Lung microvascular endothelial cell (primary cell): ENCODE results near the gene DAP. TPM values are rescaled to one million over a fixed set of nuclear protein-coding genes. Genes with fewer than 3 reads are reported as not detected.
A peak's percentile ranks its signal among the peaks of the same experiment; 100 is the strongest.
"Not testable (repeated sequence)": the region's sequence is repeated elsewhere in the genome, so short reads cannot be mapped to it uniquely, and the experiment has no call there.

Experiments
- DNase-seq, 2 donors: peaks; one replicate each; pipeline versions ENCODE4 v3.0.0 to v3.0.0-alpha.2; 2010; ENCODE audit warnings: low read depth in 2 of 2
- total RNA-seq: library from RNA; depleted of rRNA; stranded (reverse); fragments of >200 nt; gene quantifications from 2 replicates; pipeline ENCODE4 v1.2.1, GENCODE V29; 2014

The DAP gene
- total RNA-seq, 1 donor from 2014 or later, result 16.1 TPM

DNA sequence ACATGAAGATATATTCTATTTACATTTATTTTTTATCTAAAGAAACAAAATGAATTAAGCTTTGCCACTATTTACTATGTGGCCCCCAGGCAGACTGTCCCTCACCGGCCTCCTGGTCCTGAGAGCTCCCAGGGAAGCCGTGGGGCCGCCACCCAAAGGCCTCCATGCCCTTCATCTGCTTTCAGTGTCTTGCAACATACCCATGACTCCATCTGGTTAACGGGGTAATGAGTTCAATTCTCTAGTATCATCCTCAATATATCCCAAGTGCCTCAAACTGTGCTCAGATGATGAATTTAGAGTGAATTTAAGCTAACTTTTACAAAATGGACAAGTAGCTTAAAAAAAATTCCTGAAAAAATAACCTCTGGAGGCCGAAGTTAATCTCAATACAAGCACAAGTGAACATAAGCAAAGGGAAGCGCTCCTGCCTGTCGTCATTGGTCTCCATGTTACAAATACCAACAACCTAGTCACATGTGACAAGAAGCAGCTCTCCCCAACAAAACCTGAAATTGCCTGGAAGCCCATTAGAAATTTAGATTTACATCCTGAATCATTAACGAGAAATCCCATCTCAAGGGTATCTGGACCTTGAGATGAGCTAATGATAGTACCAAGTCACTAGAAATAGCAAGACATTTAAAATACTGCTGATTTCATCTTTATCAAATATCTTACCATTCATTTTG is 26.1 kb downstream of the DAP start:
- DNase-seq, result no peak

DNA sequence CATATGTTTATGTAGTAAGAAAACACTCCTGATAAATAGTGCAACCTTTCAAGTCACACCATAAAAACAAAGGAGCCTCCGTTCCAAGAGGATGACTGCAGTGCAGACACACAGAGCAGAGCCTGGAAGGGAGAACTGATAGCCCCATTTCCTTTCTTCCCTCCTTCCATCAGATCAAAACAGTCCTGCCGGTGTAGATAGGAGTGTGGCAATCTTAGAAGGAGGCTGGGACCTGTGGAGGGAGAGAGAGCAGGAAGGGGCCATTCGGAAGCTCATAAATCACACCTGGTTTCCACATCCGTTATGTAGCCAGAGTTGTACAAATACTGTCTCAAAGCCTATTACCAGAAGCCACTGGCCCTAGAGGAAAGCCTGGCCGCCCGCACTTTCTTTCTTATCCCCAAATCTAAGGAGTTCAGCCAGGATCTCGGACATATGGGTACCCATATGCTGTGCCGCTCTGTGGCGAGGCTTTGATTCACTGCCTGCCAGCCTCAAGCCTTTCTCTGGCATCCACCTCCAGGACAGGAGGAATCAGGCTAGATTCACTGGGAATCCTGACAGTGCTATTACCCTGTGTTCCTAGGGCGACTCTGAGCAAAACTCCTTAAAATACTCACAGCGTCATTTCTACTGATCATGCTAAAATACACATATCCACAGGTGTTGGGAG is 26.9 kb downstream of the DAP start:
- peak in 1 of 2 donors; percentile 57 for DNase-seq

DNA sequence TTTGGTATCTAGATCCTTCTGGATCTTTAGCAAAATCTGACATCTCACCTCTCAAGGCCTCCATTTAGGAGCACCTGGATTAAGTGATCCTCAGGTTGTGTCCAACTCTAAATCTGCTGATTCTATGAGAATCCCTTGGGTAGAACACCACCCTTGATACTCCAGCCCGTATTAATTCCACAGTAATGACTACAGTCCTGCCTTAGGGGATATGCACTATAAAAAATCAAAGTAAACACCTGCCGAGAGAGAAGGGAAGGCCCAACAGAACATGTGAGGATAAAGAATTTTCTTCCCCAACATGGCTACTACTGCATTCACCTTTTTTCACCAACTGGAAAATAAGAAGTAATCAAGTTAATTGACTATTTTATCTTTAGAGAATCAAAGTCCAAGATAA is 27.6 kb downstream of the DAP start:
- DNase-seq, result no peak

GRCh38 chr5:10731913-10732312 is 29.1 kb downstream of the DAP start:
- DNase-seq, result no peak

GRCh38 chr5:10730043-10730351 is 31.0 kb downstream of the DAP start:
- no peak for DNase-seq

DNA sequence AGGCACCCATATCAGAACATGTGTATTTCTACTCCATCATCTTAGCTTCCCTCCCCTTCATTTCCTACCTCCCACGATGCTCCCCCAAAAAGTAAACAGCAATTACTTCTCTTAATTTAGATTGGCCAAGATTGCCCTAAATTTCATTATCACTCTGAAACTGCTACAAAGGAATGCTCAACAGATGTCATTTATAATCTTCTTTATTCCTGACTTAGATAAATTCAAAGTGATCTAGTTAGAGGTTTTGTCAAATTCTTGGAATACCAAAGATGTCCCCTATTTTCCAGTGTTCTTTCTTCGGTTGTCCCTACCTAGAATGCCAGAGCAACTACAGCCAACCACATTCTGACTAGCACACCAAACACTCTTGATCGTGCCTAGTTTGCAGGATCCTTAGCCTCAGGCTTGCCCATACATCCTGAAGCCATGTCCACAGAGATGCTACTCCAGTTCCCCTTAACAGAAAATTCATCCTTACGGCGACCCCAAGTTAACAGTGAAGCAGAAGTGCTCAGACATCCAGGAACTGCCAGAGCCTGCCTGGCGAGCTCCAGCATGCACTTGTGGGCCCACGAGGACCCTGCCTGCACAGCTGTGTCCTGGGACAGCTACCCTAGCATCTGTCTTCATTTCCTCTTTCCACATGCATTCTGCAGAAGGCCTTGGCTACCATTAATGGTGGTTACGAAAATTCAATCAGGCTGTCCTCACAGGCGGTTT is 31.6 kb downstream of the DAP start:
- no peak for DNase-seq

DNA sequence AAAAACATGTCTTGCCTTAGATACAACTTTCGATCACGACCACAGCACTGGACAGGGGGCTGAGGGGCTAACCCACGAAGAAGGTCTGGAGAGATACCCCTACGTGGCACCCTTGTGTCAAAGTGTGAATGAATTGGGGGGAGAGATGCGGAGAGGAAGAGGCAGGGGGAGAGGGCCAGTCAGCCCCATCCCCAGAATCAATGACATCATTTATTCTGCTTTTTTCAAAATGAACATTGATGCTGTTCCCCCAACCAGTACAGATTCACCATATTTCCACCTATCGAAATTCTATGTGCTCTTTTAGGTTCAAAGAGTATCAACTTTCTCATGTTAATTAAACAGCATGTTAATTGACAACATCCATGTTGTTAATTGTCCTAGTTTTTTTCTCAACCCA is 32.4 kb downstream of the DAP start:
- no peak for DNase-seq

GRCh38 chr5:10727861-10728260 is 33.2 kb downstream of the DAP start:
- DNase-seq, result no peak

- peak; percentile 20 to 79 for DNase-seq
Observed at GRCh38 chr5:10726913-10727517, 34.0 kb downstream of the DAP start.

GRCh38 chr5:10726179-10726912 is 34.7 kb downstream of the DAP start:
- peak; percentile 54 for DNase-seq

DNA sequence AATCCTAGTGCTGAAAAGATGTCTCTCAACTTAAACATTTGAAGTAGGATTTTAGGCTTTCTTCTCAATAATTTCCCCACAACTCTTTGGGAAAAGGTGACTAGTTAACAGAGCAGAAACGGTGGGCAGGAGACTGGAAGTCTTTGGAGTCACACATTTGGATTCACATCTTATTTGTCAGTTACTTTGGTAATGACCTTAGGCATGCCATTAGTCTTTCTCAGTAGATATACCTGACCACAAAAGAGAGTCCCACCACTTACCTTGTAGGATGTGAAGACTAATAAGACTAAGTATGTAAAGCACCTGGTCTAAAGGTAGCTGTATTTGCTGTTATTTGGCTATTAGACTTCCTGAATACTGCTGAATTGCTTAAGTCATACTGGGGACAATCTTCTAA is 35.4 kb downstream of the DAP start:
- DNase-seq, result no peak

- DNase-seq, result peak; percentile 92 to 95
Observed at GRCh38 chr5:10724781-10725507, 36.1 kb downstream of the DAP start.

GRCh38 chr5:10723514-10723913 is 37.5 kb downstream of the DAP start:
- DNase-seq, result no peak

DNA sequence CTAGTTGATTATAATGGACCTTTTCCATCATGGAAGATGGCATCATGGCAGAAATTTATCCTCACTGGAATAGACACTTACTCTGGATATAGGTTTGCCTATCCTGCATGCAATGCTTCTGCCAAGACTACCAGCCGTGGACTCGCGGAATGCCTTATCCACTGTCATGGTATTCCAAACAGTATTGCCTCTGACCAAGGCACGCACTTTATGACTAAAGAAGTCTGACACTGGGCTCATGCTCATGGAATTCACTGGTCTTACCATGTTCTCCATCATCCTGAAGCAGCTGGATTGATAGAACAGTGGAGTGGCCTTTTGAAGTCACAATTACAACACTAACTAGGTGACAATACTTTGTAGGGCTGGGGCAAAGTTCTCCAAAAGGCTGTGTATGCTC is 40.3 kb downstream of the DAP start:
- DNase-seq, result not testable (repeated sequence)

- peak in 1 of 2 donors; percentile 93 for DNase-seq
Observed at GRCh38 chr5:10719965-10720364, 41.1 kb downstream of the DAP start.

DNA sequence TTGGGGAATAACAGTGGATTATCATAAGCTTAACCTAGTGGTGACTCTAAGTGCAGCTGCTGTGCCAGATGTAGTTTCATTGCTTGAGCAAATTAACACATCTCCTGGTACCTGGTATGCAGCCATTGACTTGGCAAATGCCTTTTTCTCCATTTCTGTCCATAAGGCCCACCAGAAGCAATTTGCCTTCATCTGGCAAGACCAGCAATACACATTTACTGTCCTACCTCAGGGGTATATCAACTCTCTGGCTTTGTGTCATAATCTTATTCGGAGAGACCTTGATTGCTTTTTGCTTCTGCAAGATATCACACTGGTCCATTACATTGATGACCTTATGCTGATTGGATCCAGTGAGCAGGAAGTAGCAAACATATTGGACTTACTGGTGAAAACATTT is 42.4 kb downstream of the DAP start:
- not testable (repeated sequence) for DNase-seq

DNA sequence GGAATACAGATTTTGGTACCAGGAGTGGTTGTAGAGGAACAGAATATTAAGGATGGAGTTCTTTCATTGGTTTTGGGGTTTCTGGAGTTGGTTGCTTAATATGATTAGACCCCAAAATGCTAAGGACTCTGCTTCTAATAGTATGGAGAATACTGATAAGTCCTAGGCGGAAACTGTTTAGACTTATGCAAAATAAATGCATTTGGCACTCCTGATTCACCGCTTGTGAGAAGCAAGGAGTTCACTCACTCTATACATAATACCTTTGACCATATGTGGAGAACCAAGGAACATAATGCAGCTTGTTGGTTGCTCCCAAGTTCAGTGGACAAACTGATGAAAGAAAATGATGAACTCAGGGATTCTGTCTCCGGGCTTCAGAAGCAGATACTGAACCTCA is 44.2 kb downstream of the DAP start:
- DNase-seq, result not testable (repeated sequence)

GRCh38 chr5:10715605-10716290 is 45.3 kb downstream of the DAP start:
- no peak for DNase-seq

DNA sequence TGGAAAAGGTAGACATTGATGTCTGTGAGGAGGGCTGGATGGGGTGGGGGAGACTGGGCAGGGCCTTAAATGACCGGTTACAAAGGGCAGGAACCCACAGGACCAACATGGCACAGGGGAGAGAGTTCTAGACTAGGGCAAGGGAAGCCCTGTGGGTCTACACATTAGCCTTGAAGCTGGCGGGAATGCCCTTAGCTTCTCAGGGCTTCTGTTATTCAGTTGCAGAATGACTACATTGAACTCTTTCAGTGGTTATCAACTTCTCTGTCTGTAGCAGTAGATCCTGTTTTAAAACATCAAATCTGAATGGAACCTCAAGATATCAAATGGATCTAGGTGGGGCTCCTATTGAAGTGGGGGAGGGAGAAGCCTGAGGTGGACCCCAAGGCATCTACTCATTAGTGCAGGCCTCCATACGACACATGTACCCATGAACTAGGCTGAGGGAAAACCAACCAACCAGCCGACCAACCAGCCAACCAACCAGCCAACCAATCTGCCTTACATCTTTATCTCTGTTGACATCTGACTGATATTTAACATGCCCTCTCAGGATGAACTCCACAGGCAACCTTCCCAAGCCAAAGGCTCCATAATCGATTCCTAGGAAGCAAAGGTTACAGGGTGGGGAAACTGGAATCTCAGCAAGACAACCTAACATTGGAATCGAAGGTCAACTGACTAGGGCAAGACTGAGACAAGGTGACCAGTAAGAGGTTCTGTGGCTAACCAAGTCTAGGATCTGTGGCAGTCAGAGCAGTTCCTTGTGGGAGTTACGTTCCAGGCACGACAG is 48.3 kb downstream of the DAP start:
- no peak for DNase-seq

DNA sequence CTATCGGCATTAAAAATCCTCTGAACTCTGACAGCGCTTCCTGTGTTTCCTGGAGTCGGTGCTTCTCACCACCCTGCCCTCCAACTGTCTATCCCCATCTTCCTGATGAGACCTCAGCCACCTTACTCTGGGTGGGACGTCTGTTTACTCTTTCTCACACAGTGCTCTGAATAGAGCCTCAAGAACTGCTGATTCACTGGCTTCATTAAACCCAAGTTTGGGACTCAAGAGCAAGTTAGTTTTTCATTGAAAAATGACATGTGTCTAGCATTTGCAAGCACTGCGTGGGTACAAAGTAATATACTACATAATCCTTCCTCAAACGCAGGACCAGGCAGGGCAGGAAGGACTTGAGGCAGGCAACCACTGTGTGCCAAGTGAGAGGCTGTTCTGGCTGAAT is 49.5 kb downstream of the DAP start:
- no peak for DNase-seq
